ENCODE measurements around the gene MGAT4A.

MGAT4A gene

GRCh38 chr2:98702858-98703620 is 27.9 kb downstream of the MGAT4A start:
- TF ChIP-seq CTCF (IDR thresholded peaks at IDR 0.05), result no peak
- peaks cover 17% of the 10 kb centered on the region for H3K27me3 Mint-ChIP-seq (ENCODE audit: low read depth, poor library complexity)
- peaks cover 10% of the 10 kb centered on the region for H3K4me1 Mint-ChIP-seq
- H3K9me3 Mint-ChIP-seq, result no peaks in the 10 kb centered on the region
- no peak overlapping the region for H3K27ac Mint-ChIP-seq
- H3K36me3 Mint-ChIP-seq (ENCODE audit: low read depth), result no peaks in the 10 kb centered on the region
- H3K4me3 Mint-ChIP-seq, result no peak overlapping the region
- DNase-seq, result no peak

DNA sequence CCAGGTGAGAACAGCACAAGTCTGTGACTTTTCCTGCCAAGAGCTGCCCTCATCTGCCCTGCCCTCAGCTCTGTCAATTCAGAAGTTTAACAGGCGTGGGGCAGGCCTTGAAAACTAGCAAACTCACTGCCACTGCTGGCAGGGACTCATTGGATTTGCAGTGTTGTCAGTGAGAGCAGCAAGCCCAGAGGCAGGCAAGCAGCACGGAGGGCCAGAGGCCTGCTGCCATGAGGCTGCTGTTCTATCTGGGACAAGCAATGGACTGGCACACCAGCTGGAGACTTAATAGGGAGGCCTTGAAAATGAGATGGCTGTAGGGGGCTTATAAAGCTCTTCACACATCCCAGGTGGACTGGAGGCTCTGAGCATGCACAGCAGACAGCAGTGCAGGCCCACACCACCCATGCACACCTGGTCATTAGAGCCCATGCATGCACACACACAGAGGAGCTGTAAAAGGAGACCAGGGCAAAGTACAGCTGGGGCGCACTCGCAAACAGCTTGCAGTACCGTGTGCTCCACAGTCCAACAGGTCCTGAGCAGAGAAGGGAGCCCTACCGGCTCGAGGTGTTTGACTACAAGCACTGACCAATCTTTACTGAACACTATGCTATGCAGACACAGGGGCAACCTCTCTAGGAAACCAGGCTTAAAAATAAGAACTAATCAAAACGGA is 28.7 kb downstream of the MGAT4A start:
- no peak overlapping the region for H3K4me3 Mint-ChIP-seq
- H3K9me3 Mint-ChIP-seq, result no peaks in the 10 kb centered on the region
- no peak for TF ChIP-seq CTCF (IDR thresholded peaks at IDR 0.05)
- no peak overlapping the region for H3K27ac Mint-ChIP-seq
- H3K27me3 Mint-ChIP-seq (ENCODE audit: low read depth, poor library complexity), result peaks cover 9% of the 10 kb centered on the region
- DNase-seq, result no peak
- no peaks in the 10 kb centered on the region for H3K36me3 Mint-ChIP-seq (ENCODE audit: low read depth)
- H3K4me1 Mint-ChIP-seq, result peaks cover 10% of the 10 kb centered on the region

GRCh38 chr2:98701230-98701629 is 29.7 kb downstream of the MGAT4A start:
- Mint-ChIP-seq H3K36me3 (ENCODE audit: low read depth) (no peaks in the 10 kb centered on the region), H3K27me3 (ENCODE audit: low read depth, poor library complexity) (peaks cover 8% of the 10 kb centered on the region), H3K27ac (no peak overlapping the region), H3K4me3 (no peak overlapping the region), H3K4me1 (peaks cover 10% of the 10 kb centered on the region), H3K9me3 (no peaks in the 10 kb centered on the region)
- TF ChIP-seq CTCF (IDR thresholded peaks at IDR 0.05), result no peak
- no peak for DNase-seq

DNA sequence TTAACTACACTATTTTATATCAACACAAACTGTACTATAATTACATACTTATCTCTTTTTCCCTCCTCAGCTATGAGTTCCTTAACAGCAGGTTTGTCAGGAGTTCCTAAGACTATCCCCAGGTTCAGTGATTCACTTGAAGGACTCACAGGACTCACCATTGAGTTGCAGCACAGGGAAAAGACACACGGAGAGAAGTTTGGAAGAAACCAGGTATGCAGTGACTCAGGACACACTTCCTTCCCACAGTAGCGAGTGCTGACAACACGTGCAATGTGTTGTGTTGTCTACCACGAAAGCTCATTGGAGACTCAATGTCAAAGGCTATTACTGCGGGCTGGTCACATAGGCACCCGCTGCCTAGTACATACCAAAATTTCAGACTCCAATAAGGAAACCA is 32.0 kb downstream of the MGAT4A start:
- peaks cover 10% of the 10 kb centered on the region for H3K4me1 Mint-ChIP-seq
- no peaks in the 10 kb centered on the region for H3K9me3 Mint-ChIP-seq
- DNase-seq, result no peak
- no peak for TF ChIP-seq CTCF (IDR thresholded peaks at IDR 0.05)
- no peak overlapping the region for H3K4me3 Mint-ChIP-seq
- H3K27me3 Mint-ChIP-seq (ENCODE audit: low read depth, poor library complexity), result peaks cover 5% of the 10 kb centered on the region
- no peak overlapping the region for H3K27ac Mint-ChIP-seq
- H3K36me3 Mint-ChIP-seq (ENCODE audit: low read depth), result no peaks in the 10 kb centered on the region

- TF ChIP-seq CTCF (IDR thresholded peaks at IDR 0.05), result no peak
- H3K4me1 Mint-ChIP-seq, result peaks cover 9% of the 10 kb centered on the region
- no peak for DNase-seq
- H3K27ac Mint-ChIP-seq, result no peak overlapping the region
- H3K4me3 Mint-ChIP-seq, result no peak overlapping the region
- no peaks in the 10 kb centered on the region for H3K36me3 Mint-ChIP-seq (ENCODE audit: low read depth)
- no peaks in the 10 kb centered on the region for H3K9me3 Mint-ChIP-seq
- peaks cover 5% of the 10 kb centered on the region for H3K27me3 Mint-ChIP-seq (ENCODE audit: low read depth, poor library complexity)
These were observed 33.1 kb downstream of the MGAT4A start for GRCh38 chr2:98697651-98698337.
